Panc1 (cell line): ENCODE data around the gene TEX264. TPM values are rescaled to one million over a fixed set of nuclear protein-coding genes. Genes with fewer than 3 reads are reported as not detected.

ENCODE experiments used
- ATAC-seq: fragments of 200-7000 bp; cut with Tn5 transposase; 2 replicates; pipeline ENCODE4 v1.9.1; 2020; ENCODE audit warnings: mild to moderate bottlenecking, moderate library complexity
- BruUV-seq: library from RNA; stranded (reverse); fragments of 400-500 nt; replicated peaks from 2 replicates; lab custom pipeline; 2021; lab: Mats Ljungman, UMichigan
- CTCF ChIA-PET: fragments of 300-600 bp; sonication (Branson Sonifier 250); formaldehyde crosslinking; loops from one replicate; lab custom pipeline; 2022; ENCODE audit warnings: antibody characterized with exemption; lab: Charles Lee
- POLR2A ChIA-PET: fragments of 300-600 bp; sonication (Branson Sonifier 250); formaldehyde crosslinking; loops from one replicate; lab custom pipeline; 2022; ENCODE audit warnings: antibody characterized with exemption; lab: Charles Lee
- DNase-seq: peaks from one replicate; pipeline ENCODE4 v3.0.0-alpha.2; 2010; ENCODE audit warnings: low read depth, low spot score
- H3K27ac ChIP-seq: 2 replicates; pipeline ENCODE4 v1.5.1; 2011; ENCODE audit warnings: mild to moderate bottlenecking, low read length, inconsistent platforms
- H3K27me3 ChIP-seq: fragments of 200-500 bp; sonication (Bioruptor generic); 2 replicates; pipeline ENCODE4 v1.6.0; 2014; ENCODE audit warnings: low read length, inconsistent platforms; ENCODE audit not compliant: control insufficient read depth, insufficient read depth
- H3K36me3 ChIP-seq: fragments of 200-500 bp; sonication (Bioruptor generic); 2 replicates; pipeline ENCODE4 v1.5.1; 2014; ENCODE audit warnings: inconsistent platforms, mild to moderate bottlenecking, low read length, moderate library complexity; ENCODE audit not compliant: control insufficient read depth, insufficient read depth
- H3K4me1 ChIP-seq: 2 replicates; pipeline ENCODE4 v1.5.1; 2011; ENCODE audit warnings: inconsistent platforms, mild to moderate bottlenecking, low read length, moderate library complexity; ENCODE audit not compliant: control insufficient read depth, insufficient read depth
- H3K4me3 ChIP-seq, 2 experiments: 2 replicates each; pipeline ENCODE4 v1.5.1; 2011 to 2012; ENCODE audit warnings: low read depth in 2 of 2, low read length in 2 of 2, mild to moderate bottlenecking in 2 of 2, inconsistent platforms in 1 of 2, moderate library complexity in 1 of 2
- H3K9me3 ChIP-seq: fragments of 200-500 bp; sonication (Bioruptor generic); 2 replicates; pipeline ENCODE4 v1.5.1; 2014; ENCODE audit warnings: low read depth, mild to moderate bottlenecking, inconsistent platforms, low read length, moderate library complexity; ENCODE audit not compliant: control insufficient read depth, insufficient read depth
- POLR2AphosphoS5 ChIP-seq: IDR thresholded peaks from 2 replicates; pipeline ENCODE4 v1.6.1; 2012; ENCODE audit warnings: mild to moderate bottlenecking, low read depth, low read length, moderate library complexity
- REST ChIP-seq, 2 experiments: IDR thresholded peaks; 2 replicates each; pipeline ENCODE4 v1.6.1; 2011 to 2012; ENCODE audit warnings: low read depth in 2 of 2, control low read depth in 1 of 2, low read length in 1 of 2, mild to moderate bottlenecking in 1 of 2, moderate library complexity in 1 of 2; ENCODE audit not compliant: insufficient read depth in 1 of 2
- SIN3A ChIP-seq: IDR thresholded peaks from 2 replicates; pipeline ENCODE4 v1.6.1; 2012; ENCODE audit warnings: low read depth, mild to moderate bottlenecking, low read length, moderate library complexity, borderline replicate concordance; ENCODE audit not compliant: insufficient read depth
- TCF7L2 ChIP-seq: IDR thresholded peaks from 2 replicates; pipeline ENCODE4 v1.6.1; 2011; ENCODE audit warnings: mild to moderate bottlenecking, low read depth, low read length, inconsistent platforms
- in situ Hi-C: cut with HindIII; loops from 2 replicates; pipeline ENCODE4 v1.10.0; 2016; ENCODE audit warnings: low sequenced_read_pairs, low pct_unique_long_range_greater_than_20kb
- intact Hi-C: fragments of 100-400 bp; cut with micrococcal nuclease; formaldehyde crosslinking; loops from one replicate; pipeline ENCODE4 v1.10.0; 2022; ENCODE audit not compliant: unreplicated experiment
- total RNA-seq: library from RNA; stranded (reverse); gene quantifications from one replicate; pipeline ENCODE4 v1.2.1, GENCODE V29; 2021; ENCODE audit not compliant: unreplicated experiment
- TF ChIP-seq, protein P1 (sequence below): fragments of 450-650 bp; IDR thresholded peaks from 2 replicates; pipeline ENCODE4 v1.5.1; 2017; ENCODE audit warnings: mild to moderate bottlenecking

TEX264 gene
- total RNA-seq, 1 experiment from 2014 or later: 45.8 TPM

DNA sequence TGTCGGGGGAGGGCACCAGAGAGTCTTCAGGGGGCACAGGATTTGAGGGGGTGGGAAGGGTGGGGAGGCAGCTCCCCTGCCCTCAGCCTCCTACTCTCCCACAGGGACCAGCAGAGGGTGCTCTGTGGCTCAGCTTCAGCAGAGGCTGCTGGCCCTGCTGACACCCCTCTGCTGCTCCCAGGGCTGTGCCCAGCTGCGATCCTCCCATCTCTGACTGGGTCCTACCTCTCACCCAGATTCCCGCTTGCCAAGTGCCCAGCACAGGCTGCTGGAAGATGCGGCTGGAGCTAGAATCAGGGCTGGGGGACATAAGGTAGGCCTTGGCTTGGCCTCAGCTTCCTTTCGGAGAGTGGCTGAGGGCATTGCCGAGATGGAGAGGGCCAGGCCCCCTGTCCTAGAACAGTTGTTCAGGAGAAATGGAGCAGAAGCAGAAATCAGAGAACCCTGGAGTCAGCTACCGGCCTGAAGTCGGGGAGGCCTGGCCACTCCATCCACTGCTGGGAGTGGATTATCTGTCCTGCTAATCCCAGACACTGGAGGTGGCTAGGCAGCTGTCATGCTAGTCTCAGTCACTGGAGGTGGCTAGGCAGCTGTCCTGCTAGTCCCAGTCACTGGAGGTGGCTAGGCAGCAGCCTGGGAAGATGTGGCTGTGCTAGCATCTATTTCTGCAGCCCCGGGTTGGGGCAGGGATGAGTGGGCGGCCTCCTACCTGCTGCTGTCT is 39.7 kb downstream of the TEX264 start:
- Histone ChIP-seq H3K9me3 (no peaks in the 10 kb centered on the region), H3K36me3 (no peaks in the 10 kb centered on the region), H3K27ac (no peak overlapping the region), H3K27me3 (no peaks in the 10 kb centered on the region; the same call in 1 of the 2 replicates), H3K4me3 (no peak overlapping the region), H3K4me1 (no peaks in the 10 kb centered on the region)
- in situ Hi-C loops (no loop called here), intact Hi-C loops (no loop called here)
- ATAC-seq: no peak; the same call in 1 of the 2 replicates
- ChIA-PET CTCF (interaction anchor here (1.2 kb wide), 1 partner anchor 8 kb away, joined by 3 read pairs; no protein-coding TSS in a partner anchor), POLR2A (no interaction called here)
- TF ChIP-seq, protein P1, sequence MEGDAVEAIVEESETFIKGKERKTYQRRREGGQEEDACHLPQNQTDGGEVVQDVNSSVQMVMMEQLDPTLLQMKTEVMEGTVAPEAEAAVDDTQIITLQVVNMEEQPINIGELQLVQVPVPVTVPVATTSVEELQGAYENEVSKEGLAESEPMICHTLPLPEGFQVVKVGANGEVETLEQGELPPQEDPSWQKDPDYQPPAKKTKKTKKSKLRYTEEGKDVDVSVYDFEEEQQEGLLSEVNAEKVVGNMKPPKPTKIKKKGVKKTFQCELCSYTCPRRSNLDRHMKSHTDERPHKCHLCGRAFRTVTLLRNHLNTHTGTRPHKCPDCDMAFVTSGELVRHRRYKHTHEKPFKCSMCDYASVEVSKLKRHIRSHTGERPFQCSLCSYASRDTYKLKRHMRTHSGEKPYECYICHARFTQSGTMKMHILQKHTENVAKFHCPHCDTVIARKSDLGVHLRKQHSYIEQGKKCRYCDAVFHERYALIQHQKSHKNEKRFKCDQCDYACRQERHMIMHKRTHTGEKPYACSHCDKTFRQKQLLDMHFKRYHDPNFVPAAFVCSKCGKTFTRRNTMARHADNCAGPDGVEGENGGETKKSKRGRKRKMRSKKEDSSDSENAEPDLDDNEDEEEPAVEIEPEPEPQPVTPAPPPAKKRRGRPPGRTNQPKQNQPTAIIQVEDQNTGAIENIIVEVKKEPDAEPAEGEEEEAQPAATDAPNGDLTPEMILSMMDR: no peak
- no peak for TF ChIP-seq SIN3A
- no peak for TF ChIP-seq REST (IDR thresholded peaks at IDR 0.05; ENCODE audit: insufficient read depth in 1 of 2, low read depth in 2 of 2, low read length in 1 of 2)
- BruUV-seq: no TSS peak
- DNase-seq: no peak

DNA sequence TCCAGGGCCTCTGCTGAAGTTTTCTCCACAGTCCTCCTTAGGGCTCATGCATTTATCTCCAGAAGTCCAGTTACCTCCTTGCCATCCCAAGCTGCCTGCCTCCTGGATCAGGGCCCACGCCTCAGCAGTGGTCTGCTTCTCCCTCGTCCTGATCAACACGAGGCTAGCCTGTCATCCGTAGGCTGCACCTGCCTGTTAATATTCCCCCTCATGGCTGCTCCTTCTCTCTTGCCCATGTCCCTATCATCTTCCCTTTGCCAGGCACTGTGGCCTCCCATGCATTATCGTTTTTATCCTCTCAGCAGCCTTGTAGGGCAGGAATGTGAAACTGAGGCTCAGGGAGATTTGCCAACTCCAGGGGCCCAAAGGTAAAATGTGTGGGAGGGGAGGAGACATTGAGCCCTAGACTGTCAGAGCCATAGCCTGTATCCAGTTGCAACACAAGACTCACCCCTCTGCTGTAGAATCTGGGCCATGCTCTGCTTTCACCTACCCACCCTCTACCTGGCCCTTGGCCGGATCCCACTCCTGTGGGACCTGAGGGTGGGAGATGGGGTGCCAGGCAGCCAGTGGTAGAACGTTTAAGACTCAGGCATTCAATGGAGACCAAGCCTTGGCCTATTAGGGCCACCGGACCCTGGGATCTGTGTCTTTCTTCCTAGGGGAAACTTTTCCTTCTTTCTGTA is 40.4 kb downstream of the TEX264 start:
- TF ChIP-seq SIN3A (no peak), REST (IDR thresholded peaks at IDR 0.05; ENCODE audit: insufficient read depth in 1 of 2, low read depth in 2 of 2, low read length in 1 of 2) (no peak), TCF7L2 (no peak), POLR2AphosphoS5 (no peak)
- TF ChIP-seq, protein P1: no peak
- H3K4me3 ChIP-seq: no peak overlapping the region
- H3K4me1 ChIP-seq: no peaks in the 10 kb centered on the region
- no peaks in the 10 kb centered on the region for H3K9me3 ChIP-seq
- no peaks in the 10 kb centered on the region; the same call in 1 of the 2 replicates for H3K27me3 ChIP-seq
- ATAC-seq (no peak), DNase-seq (no peak)
- H3K27ac ChIP-seq: no peak overlapping the region
- BruUV-seq: no TSS peak
- POLR2A ChIA-PET: no interaction called here
- intact Hi-C loops (no loop called here), in situ Hi-C loops (no loop called here)
- CTCF ChIA-PET: no interaction called here
- H3K36me3 ChIP-seq: no peaks in the 10 kb centered on the region
